ENCODE data around the gene MLPH. TPM values are rescaled to one million over a fixed set of nuclear protein-coding genes. Genes with fewer than 3 reads are reported as not detected.

Gene MLPH
- total and polyA plus RNA-seq, 2 of the 13 experiments (the other 11 are each of a cell fraction or from before 2014, with no cell fraction given): 0.12 TPM; not detected in 1

GRCh38 chr2:237549643-237550415 lies 62.8 kb downstream of the MLPH start (continued):
- TF ChIP-seq, protein P1, sequence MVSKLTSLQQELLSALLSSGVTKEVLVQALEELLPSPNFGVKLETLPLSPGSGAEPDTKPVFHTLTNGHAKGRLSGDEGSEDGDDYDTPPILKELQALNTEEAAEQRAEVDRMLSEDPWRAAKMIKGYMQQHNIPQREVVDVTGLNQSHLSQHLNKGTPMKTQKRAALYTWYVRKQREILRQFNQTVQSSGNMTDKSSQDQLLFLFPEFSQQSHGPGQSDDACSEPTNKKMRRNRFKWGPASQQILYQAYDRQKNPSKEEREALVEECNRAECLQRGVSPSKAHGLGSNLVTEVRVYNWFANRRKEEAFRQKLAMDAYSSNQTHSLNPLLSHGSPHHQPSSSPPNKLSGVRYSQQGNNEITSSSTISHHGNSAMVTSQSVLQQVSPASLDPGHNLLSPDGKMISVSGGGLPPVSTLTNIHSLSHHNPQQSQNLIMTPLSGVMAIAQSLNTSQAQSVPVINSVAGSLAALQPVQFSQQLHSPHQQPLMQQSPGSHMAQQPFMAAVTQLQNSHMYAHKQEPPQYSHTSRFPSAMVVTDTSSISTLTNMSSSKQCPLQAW (CRISPR knock-in tag; IDR thresholded peaks at IDR 0.05): 0 out of 2 replicates have a peak, but pooled peaks have one; percentile 39
- TF ChIP-seq ZNF33B (CRISPR knock-in tag; IDR thresholded peaks at IDR 0.05) (no peak), AGO1 (IDR thresholded peaks at IDR 0.05; ENCODE audit: low read depth, low read length, poor library complexity, severe bottlenecking) (no peak), ZNF432 (CRISPR knock-in tag; IDR thresholded peaks at IDR 0.05; ENCODE audit: borderline replicate concordance) (no peak), ZNF572 (CRISPR knock-in tag; IDR thresholded peaks at IDR 0.05) (no peak), NR3C1 (CRISPR knock-in tag; IDR thresholded peaks at IDR 0.05) (no peak), ZNF326 (CRISPR knock-in tag; IDR thresholded peaks at IDR 0.05; ENCODE audit: borderline replicate concordance) (no peak), HMG20B (CRISPR knock-in tag; conservative IDR thresholded peaks at IDR 0.05) (no peak), TFE3 (CRISPR knock-in tag; IDR thresholded peaks at IDR 0.05) (0 out of 2 replicates have a peak, but pooled peaks have one; percentile 35), ZNF605 (CRISPR knock-in tag; IDR thresholded peaks at IDR 0.05) (no peak), NONO (IDR thresholded peaks at IDR 0.05) (no peak), NONO (CRISPR knock-in tag; conservative IDR thresholded peaks at IDR 0.05) (0 out of 2 replicates have a peak, but pooled peaks have one; percentile 40), NRL (CRISPR knock-in tag; IDR thresholded peaks at IDR 0.05; ENCODE audit: borderline replicate concordance) (0 out of 2 replicates have a peak, but pooled peaks have one; percentile 7), SETDB1 (CRISPR knock-in tag; IDR thresholded peaks at IDR 0.05; ENCODE audit: borderline replicate concordance) (no peak), MEIS2 (CRISPR knock-in tag; IDR thresholded peaks at IDR 0.05) (0 out of 2 replicates have a peak, but pooled peaks have one; percentile 10)
- TF ChIP-seq, protein P2, sequence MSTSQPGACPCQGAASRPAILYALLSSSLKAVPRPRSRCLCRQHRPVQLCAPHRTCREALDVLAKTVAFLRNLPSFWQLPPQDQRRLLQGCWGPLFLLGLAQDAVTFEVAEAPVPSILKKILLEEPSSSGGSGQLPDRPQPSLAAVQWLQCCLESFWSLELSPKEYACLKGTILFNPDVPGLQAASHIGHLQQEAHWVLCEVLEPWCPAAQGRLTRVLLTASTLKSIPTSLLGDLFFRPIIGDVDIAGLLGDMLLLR (CRISPR knock-in tag; IDR thresholded peaks at IDR 0.05): no peak
- TF ChIP-seq, protein P3, sequence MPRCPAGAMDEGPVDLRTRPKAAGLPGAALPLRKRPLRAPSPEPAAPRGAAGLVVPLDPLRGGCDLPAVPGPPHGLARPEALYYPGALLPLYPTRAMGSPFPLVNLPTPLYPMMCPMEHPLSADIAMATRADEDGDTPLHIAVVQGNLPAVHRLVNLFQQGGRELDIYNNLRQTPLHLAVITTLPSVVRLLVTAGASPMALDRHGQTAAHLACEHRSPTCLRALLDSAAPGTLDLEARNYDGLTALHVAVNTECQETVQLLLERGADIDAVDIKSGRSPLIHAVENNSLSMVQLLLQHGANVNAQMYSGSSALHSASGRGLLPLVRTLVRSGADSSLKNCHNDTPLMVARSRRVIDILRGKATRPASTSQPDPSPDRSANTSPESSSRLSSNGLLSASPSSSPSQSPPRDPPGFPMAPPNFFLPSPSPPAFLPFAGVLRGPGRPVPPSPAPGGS (CRISPR knock-in tag; IDR thresholded peaks at IDR 0.05): no peak
- TF ChIP-seq, protein P4, sequence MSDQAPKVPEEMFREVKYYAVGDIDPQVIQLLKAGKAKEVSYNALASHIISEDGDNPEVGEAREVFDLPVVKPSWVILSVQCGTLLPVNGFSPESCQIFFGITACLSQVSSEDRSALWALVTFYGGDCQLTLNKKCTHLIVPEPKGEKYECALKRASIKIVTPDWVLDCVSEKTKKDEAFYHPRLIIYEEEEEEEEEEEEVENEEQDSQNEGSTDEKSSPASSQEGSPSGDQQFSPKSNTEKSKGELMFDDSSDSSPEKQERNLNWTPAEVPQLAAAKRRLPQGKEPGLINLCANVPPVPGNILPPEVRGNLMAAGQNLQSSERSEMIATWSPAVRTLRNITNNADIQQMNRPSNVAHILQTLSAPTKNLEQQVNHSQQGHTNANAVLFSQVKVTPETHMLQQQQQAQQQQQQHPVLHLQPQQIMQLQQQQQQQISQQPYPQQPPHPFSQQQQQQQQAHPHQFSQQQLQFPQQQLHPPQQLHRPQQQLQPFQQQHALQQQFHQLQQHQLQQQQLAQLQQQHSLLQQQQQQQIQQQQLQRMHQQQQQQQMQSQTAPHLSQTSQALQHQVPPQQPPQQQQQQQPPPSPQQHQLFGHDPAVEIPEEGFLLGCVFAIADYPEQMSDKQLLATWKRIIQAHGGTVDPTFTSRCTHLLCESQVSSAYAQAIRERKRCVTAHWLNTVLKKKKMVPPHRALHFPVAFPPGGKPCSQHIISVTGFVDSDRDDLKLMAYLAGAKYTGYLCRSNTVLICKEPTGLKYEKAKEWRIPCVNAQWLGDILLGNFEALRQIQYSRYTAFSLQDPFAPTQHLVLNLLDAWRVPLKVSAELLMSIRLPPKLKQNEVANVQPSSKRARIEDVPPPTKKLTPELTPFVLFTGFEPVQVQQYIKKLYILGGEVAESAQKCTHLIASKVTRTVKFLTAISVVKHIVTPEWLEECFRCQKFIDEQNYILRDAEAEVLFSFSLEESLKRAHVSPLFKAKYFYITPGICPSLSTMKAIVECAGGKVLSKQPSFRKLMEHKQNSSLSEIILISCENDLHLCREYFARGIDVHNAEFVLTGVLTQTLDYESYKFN (CRISPR knock-in tag; conservative IDR thresholded peaks at IDR 0.05): peak; percentile 31; the same call in 1 of the 2 replicates
